Activated CD8-positive, alpha-beta memory T cell treated with anti-CD3 and anti-CD28 coated beads, Interleukin-2, amount 50 U/mL, for 24 hours (primary cell): Measurements from ENCODE around the gene OFD1.

Experiments
- DNase-seq: peaks from one replicate; pipeline ENCODE4 v3.0.0-alpha.2; 2020; ENCODE audit errors: extremely low read depth

The OFD1 gene

DNA sequence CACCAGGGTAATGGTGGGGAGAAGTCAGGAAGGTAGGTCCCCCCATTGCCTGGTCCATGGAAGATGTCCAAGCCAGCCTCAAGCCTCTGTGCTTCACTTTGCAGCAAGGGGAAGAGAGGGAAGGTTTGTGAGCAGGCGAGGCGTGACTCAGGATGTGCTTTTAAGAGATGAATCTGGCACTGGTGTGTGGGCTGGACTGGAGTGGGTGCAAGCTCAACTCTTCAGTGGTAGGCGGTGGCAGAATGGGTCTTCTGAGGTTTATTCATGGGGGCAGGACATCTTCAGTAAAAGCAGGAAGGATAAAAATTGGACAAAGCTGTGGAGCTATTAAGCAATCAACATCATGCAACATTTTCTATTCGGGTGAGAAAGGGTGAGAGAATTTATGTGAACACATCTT is 63.0 kb downstream of the OFD1 start:
- no peak for DNase-seq

DNA sequence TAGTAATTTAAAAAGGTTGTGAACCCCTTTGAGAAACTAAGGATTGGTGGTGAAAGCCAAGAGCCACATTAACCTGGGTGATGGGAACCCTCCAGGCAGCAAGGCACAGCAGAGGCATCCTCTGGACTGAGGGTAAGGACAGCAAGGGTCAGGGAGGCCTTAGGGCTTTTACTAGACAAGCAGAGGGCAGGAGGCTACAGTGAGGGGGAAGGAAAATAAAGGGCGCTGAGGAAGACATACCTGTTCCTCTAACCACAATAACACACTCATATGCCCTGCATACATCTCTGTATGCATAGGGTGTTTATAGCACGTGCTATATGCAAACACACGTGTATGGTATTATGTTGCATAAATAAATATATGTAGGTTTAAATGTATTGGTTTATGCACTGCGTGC is 63.6 kb downstream of the OFD1 start:
- DNase-seq: no peak

- DNase-seq: no peak
Measured at GRCh38 chrX:13803116-13803515, 68.6 kb downstream of the OFD1 start.

DNA sequence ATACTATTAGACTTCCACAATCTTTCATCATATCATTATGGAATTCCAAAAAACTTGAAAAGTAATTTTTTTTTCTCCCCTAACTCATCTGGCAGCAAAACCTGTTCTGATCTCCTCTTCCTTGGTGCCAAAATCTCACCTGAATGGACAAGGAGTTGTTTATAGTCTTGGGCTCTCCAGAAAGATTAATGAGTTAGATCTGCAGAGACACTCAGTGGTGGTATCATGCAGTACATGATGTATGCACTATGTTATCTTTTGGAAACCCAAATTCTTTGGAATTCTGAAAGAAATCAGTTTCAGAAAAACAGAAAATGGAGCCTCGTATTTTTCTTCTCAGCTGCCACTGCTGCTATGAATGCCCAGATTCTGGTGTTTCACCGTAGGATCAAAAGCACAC is 70.7 kb downstream of the OFD1 start:
- no peak for DNase-seq

DNA sequence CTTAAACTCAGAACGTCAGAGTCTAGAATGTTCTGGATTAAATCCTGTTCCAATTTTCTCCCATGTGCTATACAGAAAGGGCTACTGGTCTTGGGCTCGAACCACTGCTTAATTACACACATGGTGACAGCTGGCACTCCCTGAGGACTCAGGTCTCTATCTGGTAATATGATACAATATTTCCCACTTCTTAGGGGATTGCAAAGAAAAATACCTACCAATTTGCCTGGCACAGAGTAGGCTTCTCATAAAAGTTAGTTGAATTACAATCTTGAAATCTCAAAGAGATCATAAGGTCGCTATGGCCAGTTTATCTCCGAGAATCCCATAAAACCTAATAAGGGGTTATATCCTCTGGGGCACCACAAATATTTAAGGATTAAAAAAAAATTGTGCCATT is 73.7 kb downstream of the OFD1 start:
- DNase-seq: no peak

GRCh38 chrX:13808865-13809264 is 74.3 kb downstream of the OFD1 start:
- DNase-seq: no peak

DNA sequence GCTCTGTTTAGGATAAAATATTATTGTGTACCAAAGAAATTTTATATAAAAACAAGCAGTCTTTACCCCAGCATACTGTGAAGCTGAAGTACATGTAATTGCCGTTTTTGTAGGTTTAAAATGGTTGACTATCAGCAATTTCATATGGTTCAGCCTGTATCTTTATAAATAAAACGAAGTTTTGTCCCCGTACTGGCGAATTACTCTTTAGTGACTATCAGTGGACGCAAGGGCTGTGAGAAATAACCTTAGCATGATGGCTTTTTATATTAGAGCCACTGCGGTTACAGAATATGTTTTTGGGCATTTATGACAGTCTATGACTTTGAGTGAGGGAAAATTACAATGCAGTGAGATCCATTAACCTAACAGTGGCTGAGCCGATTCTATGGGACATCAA is 81.1 kb downstream of the OFD1 start:
- no peak for DNase-seq

DNA sequence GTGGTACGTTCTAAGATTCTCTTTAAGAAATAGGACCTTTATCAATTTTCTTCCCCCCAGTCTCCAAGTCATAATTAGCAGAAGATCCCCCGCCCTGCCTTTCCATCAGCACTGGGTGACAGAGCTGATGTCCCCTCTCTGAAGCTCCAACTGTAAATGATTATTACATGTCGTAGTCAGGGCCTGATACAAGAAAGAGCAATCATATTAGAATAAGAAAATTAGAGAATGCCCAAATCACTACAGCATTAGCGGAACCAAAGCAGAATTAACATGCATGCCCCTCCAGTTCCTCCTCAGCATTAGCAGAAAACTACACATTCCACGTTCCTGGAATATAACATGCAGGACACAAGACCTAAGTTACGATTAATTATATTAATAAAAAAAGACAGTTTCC is 81.6 kb downstream of the OFD1 start:
- no peak for DNase-seq

- no peak for DNase-seq
Measured at GRCh38 chrX:13816643-13817627, 82.4 kb downstream of the OFD1 start, which contains the start of gene GPM6B. GPM6B (minus strand) TSS chrX:13817093; CDS start chrX:13816904, 189 bp downstream.
